Panc1 (cell line): ENCODE results near the gene SHROOM2.

Source experiments
- POLR2AphosphoS5 ChIP-seq: IDR thresholded peaks from 2 replicates; pipeline ENCODE4 v1.6.1; 2012; ENCODE audit warnings: mild to moderate bottlenecking, low read depth, low read length, moderate library complexity
- SIN3A ChIP-seq: IDR thresholded peaks from 2 replicates; pipeline ENCODE4 v1.6.1; 2012; ENCODE audit warnings: low read depth, mild to moderate bottlenecking, low read length, moderate library complexity, borderline replicate concordance; ENCODE audit not compliant: insufficient read depth
- TF ChIP-seq, protein P1 (sequence below): fragments of 450-650 bp; IDR thresholded peaks from 2 replicates; pipeline ENCODE4 v1.5.1; 2017; ENCODE audit warnings: mild to moderate bottlenecking

DNA sequence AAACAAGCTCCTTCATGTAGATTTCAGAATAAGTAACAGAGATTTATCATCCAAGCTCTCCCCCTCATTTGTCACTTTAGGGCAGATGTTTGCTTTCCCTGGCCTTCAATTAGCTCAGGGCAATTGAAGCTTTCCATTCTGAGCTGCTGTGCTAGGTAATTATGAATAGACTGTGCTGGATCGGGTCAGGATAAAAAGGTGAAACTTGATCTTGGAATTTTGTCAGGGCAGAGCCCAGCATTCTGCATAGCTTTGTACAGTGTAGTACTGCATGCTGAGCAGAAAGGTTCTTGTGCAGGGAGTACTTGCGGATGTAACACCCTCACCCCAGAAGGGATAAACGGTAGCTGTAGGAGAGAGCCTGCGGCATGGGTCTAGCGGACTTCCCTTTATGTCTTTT lies 116.9 kb downstream of the SHROOM2 start:
- TF ChIP-seq, protein P1, sequence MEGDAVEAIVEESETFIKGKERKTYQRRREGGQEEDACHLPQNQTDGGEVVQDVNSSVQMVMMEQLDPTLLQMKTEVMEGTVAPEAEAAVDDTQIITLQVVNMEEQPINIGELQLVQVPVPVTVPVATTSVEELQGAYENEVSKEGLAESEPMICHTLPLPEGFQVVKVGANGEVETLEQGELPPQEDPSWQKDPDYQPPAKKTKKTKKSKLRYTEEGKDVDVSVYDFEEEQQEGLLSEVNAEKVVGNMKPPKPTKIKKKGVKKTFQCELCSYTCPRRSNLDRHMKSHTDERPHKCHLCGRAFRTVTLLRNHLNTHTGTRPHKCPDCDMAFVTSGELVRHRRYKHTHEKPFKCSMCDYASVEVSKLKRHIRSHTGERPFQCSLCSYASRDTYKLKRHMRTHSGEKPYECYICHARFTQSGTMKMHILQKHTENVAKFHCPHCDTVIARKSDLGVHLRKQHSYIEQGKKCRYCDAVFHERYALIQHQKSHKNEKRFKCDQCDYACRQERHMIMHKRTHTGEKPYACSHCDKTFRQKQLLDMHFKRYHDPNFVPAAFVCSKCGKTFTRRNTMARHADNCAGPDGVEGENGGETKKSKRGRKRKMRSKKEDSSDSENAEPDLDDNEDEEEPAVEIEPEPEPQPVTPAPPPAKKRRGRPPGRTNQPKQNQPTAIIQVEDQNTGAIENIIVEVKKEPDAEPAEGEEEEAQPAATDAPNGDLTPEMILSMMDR, result no peak
- no peak for TF ChIP-seq POLR2AphosphoS5
- no peak for TF ChIP-seq SIN3A
